HEK293 (cell line): ENCODE results near the gene SLC30A7.

Source experiments
- YY1 ChIP-seq: fragments of 450-650 bp; formaldehyde crosslinking; IDR thresholded peaks from 2 replicates; pipeline ENCODE4 v1.5.1; 2018; ENCODE audit warnings: missing biosample characterization, missing genetic modification characterization
- ZBTB21 ChIP-seq: fragments of 450-650 bp; formaldehyde crosslinking; IDR thresholded peaks from 2 replicates; pipeline ENCODE4 v1.5.1; 2017; ENCODE audit warnings: missing biosample characterization, missing genetic modification characterization
- ZFP37 ChIP-seq: fragments of 450-650 bp; formaldehyde crosslinking; IDR thresholded peaks from 2 replicates; pipeline ENCODE4 v1.5.1; 2016; ENCODE audit warnings: missing biosample characterization, missing genetic modification characterization
- ZNF121 ChIP-seq: fragments of 450-650 bp; formaldehyde crosslinking; IDR thresholded peaks from 2 replicates; pipeline ENCODE4 v1.5.1; 2016; ENCODE audit warnings: missing biosample characterization, missing genetic modification characterization
- ZNF175 ChIP-seq: fragments of 450-650 bp; formaldehyde crosslinking; IDR thresholded peaks from 2 replicates; pipeline ENCODE4 v1.5.1; 2016; ENCODE audit warnings: missing biosample characterization, missing genetic modification characterization
- ZNF544 ChIP-seq: fragments of 450-650 bp; formaldehyde crosslinking; IDR thresholded peaks from 2 replicates; pipeline ENCODE4 v1.5.0; 2017; ENCODE audit warnings: missing biosample characterization, missing genetic modification characterization
- TF ChIP-seq, protein P1 (sequence below): fragments of 450-650 bp; formaldehyde crosslinking; IDR thresholded peaks from 2 replicates; pipeline ENCODE4 v1.5.1; 2016; ENCODE audit warnings: missing biosample characterization, missing genetic modification characterization
- TF ChIP-seq, protein P2 (sequence below): fragments of 450-650 bp; formaldehyde crosslinking; IDR thresholded peaks from 2 replicates; pipeline ENCODE4 v1.5.1; 2016; ENCODE audit warnings: missing biosample characterization, missing genetic modification characterization, borderline replicate concordance
- TF ChIP-seq, protein P3 (sequence below): IDR thresholded peaks from 2 replicates; pipeline ENCODE4 v1.6.1; 2011; ENCODE audit warnings: mild to moderate bottlenecking, low read depth, low read length, borderline replicate concordance
- TF ChIP-seq, protein P4 (sequence below): fragments of 450-650 bp; formaldehyde crosslinking; IDR thresholded peaks from 2 replicates; pipeline ENCODE4 v1.5.1; 2017; ENCODE audit warnings: missing biosample characterization, missing genetic modification characterization

DNA sequence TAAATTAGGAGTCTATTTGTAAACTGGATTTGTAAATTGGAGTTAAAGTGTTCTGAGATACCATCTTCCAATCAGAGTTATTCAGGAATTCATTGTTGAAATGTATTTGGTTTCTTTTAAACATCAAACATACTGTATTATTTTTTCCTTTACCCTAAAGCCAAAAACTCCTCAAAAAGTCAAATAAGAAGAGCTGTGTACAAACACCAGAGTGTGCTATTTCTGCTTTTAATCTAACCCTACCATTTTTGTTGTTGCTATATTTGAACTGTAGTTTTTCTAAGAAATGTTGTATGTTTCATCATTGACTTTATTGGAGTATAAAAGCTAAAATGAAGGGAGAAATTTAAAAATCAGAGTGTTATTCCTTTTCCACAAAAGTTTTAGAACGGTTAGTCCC lies 35.8 kb downstream of the SLC30A7 start:
- TF ChIP-seq, protein P1, sequence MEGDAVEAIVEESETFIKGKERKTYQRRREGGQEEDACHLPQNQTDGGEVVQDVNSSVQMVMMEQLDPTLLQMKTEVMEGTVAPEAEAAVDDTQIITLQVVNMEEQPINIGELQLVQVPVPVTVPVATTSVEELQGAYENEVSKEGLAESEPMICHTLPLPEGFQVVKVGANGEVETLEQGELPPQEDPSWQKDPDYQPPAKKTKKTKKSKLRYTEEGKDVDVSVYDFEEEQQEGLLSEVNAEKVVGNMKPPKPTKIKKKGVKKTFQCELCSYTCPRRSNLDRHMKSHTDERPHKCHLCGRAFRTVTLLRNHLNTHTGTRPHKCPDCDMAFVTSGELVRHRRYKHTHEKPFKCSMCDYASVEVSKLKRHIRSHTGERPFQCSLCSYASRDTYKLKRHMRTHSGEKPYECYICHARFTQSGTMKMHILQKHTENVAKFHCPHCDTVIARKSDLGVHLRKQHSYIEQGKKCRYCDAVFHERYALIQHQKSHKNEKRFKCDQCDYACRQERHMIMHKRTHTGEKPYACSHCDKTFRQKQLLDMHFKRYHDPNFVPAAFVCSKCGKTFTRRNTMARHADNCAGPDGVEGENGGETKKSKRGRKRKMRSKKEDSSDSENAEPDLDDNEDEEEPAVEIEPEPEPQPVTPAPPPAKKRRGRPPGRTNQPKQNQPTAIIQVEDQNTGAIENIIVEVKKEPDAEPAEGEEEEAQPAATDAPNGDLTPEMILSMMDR (tag by site-specific recombination): no peak
- TF ChIP-seq, protein P2, sequence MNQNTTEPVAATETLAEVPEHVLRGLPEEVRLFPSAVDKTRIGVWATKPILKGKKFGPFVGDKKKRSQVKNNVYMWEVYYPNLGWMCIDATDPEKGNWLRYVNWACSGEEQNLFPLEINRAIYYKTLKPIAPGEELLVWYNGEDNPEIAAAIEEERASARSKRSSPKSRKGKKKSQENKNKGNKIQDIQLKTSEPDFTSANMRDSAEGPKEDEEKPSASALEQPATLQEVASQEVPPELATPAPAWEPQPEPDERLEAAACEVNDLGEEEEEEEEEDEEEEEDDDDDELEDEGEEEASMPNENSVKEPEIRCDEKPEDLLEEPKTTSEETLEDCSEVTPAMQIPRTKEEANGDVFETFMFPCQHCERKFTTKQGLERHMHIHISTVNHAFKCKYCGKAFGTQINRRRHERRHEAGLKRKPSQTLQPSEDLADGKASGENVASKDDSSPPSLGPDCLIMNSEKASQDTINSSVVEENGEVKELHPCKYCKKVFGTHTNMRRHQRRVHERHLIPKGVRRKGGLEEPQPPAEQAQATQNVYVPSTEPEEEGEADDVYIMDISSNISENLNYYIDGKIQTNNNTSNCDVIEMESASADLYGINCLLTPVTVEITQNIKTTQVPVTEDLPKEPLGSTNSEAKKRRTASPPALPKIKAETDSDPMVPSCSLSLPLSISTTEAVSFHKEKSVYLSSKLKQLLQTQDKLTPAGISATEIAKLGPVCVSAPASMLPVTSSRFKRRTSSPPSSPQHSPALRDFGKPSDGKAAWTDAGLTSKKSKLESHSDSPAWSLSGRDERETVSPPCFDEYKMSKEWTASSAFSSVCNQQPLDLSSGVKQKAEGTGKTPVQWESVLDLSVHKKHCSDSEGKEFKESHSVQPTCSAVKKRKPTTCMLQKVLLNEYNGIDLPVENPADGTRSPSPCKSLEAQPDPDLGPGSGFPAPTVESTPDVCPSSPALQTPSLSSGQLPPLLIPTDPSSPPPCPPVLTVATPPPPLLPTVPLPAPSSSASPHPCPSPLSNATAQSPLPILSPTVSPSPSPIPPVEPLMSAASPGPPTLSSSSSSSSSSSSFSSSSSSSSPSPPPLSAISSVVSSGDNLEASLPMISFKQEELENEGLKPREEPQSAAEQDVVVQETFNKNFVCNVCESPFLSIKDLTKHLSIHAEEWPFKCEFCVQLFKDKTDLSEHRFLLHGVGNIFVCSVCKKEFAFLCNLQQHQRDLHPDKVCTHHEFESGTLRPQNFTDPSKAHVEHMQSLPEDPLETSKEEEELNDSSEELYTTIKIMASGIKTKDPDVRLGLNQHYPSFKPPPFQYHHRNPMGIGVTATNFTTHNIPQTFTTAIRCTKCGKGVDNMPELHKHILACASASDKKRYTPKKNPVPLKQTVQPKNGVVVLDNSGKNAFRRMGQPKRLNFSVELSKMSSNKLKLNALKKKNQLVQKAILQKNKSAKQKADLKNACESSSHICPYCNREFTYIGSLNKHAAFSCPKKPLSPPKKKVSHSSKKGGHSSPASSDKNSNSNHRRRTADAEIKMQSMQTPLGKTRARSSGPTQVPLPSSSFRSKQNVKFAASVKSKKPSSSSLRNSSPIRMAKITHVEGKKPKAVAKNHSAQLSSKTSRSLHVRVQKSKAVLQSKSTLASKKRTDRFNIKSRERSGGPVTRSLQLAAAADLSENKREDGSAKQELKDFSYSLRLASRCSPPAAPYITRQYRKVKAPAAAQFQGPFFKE (tag by site-specific recombination): no peak
- TF ChIP-seq, protein P3, sequence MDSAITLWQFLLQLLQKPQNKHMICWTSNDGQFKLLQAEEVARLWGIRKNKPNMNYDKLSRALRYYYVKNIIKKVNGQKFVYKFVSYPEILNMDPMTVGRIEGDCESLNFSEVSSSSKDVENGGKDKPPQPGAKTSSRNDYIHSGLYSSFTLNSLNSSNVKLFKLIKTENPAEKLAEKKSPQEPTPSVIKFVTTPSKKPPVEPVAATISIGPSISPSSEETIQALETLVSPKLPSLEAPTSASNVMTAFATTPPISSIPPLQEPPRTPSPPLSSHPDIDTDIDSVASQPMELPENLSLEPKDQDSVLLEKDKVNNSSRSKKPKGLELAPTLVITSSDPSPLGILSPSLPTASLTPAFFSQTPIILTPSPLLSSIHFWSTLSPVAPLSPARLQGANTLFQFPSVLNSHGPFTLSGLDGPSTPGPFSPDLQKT: no peak
- TF ChIP-seq ZFP37 (tag by site-specific recombination): no peak
- TF ChIP-seq YY1 (tag by site-specific recombination): no peak
- no peak for TF ChIP-seq ZNF121
- no peak for TF ChIP-seq ZNF544 (tag by site-specific recombination)
- TF ChIP-seq, protein P4, sequence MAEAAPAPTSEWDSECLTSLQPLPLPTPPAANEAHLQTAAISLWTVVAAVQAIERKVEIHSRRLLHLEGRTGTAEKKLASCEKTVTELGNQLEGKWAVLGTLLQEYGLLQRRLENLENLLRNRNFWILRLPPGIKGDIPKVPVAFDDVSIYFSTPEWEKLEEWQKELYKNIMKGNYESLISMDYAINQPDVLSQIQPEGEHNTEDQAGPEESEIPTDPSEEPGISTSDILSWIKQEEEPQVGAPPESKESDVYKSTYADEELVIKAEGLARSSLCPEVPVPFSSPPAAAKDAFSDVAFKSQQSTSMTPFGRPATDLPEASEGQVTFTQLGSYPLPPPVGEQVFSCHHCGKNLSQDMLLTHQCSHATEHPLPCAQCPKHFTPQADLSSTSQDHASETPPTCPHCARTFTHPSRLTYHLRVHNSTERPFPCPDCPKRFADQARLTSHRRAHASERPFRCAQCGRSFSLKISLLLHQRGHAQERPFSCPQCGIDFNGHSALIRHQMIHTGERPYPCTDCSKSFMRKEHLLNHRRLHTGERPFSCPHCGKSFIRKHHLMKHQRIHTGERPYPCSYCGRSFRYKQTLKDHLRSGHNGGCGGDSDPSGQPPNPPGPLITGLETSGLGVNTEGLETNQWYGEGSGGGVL (tag by site-specific recombination): no peak
- no peak for TF ChIP-seq ZBTB21 (tag by site-specific recombination)
- no peak for TF ChIP-seq ZNF175 (tag by site-specific recombination)
